ENCODE results near the gene USP24.

USP24 gene, protein sequence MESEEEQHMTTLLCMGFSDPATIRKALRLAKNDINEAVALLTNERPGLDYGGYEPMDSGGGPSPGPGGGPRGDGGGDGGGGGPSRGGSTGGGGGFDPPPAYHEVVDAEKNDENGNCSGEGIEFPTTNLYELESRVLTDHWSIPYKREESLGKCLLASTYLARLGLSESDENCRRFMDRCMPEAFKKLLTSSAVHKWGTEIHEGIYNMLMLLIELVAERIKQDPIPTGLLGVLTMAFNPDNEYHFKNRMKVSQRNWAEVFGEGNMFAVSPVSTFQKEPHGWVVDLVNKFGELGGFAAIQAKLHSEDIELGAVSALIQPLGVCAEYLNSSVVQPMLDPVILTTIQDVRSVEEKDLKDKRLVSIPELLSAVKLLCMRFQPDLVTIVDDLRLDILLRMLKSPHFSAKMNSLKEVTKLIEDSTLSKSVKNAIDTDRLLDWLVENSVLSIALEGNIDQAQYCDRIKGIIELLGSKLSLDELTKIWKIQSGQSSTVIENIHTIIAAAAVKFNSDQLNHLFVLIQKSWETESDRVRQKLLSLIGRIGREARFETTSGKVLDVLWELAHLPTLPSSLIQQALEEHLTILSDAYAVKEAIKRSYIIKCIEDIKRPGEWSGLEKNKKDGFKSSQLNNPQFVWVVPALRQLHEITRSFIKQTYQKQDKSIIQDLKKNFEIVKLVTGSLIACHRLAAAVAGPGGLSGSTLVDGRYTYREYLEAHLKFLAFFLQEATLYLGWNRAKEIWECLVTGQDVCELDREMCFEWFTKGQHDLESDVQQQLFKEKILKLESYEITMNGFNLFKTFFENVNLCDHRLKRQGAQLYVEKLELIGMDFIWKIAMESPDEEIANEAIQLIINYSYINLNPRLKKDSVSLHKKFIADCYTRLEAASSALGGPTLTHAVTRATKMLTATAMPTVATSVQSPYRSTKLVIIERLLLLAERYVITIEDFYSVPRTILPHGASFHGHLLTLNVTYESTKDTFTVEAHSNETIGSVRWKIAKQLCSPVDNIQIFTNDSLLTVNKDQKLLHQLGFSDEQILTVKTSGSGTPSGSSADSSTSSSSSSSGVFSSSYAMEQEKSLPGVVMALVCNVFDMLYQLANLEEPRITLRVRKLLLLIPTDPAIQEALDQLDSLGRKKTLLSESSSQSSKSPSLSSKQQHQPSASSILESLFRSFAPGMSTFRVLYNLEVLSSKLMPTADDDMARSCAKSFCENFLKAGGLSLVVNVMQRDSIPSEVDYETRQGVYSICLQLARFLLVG (N-terminal part only)

DNA sequence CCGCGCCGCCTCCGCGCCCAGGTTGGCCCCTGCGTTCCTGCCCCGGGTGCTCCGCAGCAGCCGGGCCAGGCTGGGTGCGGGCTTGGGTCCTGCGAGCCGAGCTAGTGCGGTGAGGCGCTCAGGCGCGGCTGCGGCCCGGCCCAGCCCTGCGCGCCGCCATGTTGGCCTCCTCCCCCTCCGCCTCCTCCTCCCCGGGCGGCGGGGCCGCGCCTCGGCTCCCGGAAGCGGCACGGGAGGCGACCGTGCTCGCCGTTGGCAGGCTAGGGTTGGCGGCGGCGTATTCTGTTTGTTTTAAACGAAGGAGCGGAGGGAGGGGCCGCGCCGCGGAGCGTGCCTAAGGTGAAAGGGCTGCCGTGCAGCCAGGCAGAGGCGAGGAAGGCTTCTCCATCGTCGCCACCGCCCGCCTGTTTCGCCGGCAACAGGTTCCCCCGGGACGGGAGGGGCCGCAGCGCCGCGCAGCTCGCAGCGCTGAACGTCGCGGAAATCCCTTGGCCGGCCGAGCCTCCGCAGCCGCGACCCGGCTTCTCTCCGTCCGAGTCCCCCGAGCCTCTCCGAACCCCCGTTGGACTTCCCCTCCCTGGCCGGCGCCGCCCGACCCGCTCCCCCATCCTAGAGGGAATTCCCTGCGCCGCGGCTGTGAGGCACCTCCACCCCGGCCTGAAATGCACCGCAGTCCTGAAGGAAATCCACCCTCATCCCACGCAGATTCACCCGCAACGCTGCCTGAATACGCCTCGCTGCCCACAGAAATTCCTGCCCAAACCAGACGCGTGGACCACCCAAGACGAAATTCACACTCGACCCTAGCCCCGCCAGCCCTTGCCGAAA lies at the start of gene USP24:
Gene USP24, minus strand, starts transcription at position 171 of the 828 bp plus-strand sequence. CDS start 251 bp downstream, outside the sequence.
- H3K4me1 ChIP-seq (ENCODE audit: control insufficient read depth, insufficient read depth, low read length): peaks cover 28% of the 10 kb centered on the region
- no peaks in the 10 kb centered on the region for H3K27me3 ChIP-seq (ENCODE audit: control insufficient read depth, insufficient read depth, low read length)
- peak within 1 kb of the TSS; percentile 92 for H3K4me3 ChIP-seq (ENCODE audit: low read length)
- H3K36me3 ChIP-seq (ENCODE audit: control insufficient read depth, insufficient read depth, low read length): no peaks in the 10 kb centered on the region
- H3K9ac ChIP-seq (ENCODE audit: low read length): peak within 1 kb of the TSS; percentile 92
- H3K9me3 ChIP-seq (ENCODE audit: control insufficient read depth, low read length): no peaks in the 10 kb centered on the region

DNA sequence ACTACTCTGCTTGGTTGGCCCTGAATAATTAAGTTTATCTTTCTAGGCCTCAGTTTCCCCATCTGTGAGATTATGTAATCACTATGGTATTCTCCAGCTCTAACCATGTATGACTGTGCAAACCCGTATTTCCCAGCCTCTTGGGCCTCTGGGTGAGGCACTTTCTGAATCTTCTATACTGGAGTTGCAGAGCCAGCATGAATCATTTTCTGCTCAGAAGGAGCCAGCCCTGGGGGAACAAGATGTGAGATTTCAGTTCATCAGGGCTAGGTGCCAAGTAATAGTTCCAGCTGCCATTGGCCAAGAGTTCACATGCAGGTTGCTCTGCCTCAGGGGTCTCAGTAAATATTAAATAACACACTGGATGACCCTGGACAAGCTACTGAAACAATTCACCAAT lies 47.7 kb upstream of the USP24 start:
- Histone ChIP-seq H3K9ac (ENCODE audit: low read length) (no peak overlapping the region), H3K36me3 (ENCODE audit: control insufficient read depth, insufficient read depth, low read length) (no peaks in the 10 kb centered on the region), H3K9me3 (ENCODE audit: control insufficient read depth, low read length) (no peaks in the 10 kb centered on the region), H3K4me1 (ENCODE audit: control insufficient read depth, insufficient read depth, low read length) (no peaks in the 10 kb centered on the region), H3K4me3 (ENCODE audit: low read length) (no peak overlapping the region), H3K27me3 (ENCODE audit: control insufficient read depth, insufficient read depth, low read length) (no peaks in the 10 kb centered on the region)

DNA sequence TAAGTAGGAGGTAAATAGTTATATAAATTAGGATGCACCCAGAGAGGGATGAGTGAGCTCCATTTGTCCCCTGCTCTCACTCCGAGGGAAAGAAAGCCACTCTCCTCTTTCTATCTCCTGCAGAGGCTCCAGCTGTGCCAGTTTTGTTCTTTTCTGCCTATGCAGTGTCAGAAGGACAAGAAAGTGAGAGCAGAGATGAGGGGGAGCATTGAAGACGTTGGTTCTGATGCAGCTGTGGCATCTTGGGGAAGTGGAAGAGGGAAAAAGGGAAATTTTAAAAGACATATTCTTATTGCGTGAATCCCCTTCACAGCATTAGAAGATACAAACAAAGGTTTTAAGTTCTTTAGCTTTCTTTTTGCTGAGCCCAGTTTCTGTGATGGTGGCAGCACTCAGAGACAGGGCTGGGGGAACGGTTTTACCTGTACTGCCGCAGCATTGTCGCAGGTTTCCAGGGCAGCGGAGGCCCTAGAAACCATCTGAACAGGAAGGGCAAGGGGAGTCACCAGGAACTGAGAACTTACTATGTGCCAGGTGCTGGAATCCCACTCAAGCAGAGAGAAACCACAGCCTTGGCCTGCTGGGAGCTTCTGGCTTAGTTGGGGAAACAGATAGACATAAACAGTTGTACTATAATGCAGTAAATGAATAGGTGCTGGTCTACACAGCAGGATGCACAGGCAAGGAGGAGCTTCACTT lies 44.9 kb upstream of the USP24 start:
- Histone ChIP-seq H3K9me3 (ENCODE audit: control insufficient read depth, low read length) (no peaks in the 10 kb centered on the region), H3K36me3 (ENCODE audit: control insufficient read depth, insufficient read depth, low read length) (no peaks in the 10 kb centered on the region), H3K4me1 (ENCODE audit: control insufficient read depth, insufficient read depth, low read length) (no peaks in the 10 kb centered on the region), H3K9ac (ENCODE audit: low read length) (no peak overlapping the region), H3K4me3 (ENCODE audit: low read length) (no peak overlapping the region), H3K27me3 (ENCODE audit: control insufficient read depth, insufficient read depth, low read length) (no peaks in the 10 kb centered on the region)

DNA sequence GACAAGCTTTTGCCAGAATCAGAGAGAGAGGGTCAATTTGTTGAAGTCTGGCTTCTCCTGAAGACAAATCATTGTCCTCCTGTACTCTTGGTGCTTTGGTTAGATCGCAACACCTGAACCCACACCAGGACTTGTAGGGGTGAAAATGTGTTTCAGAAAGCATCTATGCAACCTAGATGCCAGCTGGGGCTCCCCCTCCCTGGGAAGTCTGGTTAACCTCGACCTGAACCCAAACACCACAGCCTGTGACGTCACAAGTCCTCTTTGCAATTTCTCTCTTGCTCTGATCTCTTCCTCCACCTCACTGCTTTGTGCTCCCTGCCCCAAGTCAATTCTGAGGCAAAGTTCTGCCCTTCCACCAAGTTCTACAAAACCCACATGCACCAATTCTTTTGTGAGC lies 42.8 kb upstream of the USP24 start:
- Histone ChIP-seq H3K9ac (ENCODE audit: low read length) (no peak overlapping the region), H3K36me3 (ENCODE audit: control insufficient read depth, insufficient read depth, low read length) (no peaks in the 10 kb centered on the region), H3K4me1 (ENCODE audit: control insufficient read depth, insufficient read depth, low read length) (no peaks in the 10 kb centered on the region), H3K27me3 (ENCODE audit: control insufficient read depth, insufficient read depth, low read length) (no peaks in the 10 kb centered on the region), H3K9me3 (ENCODE audit: control insufficient read depth, low read length) (no peaks in the 10 kb centered on the region), H3K4me3 (ENCODE audit: low read length) (no peak overlapping the region)

DNA sequence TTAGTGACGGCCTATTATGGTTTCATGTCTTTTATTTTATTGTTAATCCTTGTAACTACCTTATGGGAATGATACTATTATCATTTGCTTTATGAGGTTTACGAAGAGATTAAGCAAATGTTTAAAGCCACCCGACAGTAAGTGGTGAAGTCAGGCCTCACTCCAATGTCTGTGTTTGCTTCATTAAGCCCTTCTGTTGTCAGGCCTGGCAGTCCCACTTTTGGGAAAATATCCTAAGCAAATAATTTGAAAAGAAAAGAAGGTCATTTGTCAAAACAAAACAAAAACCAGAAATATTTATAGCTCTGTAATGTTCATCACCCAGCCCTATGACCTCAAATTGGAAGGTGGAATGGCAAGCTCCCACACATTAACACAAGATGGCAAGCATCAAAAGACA lies 40.7 kb upstream of the USP24 start:
- Histone ChIP-seq H3K36me3 (ENCODE audit: control insufficient read depth, insufficient read depth, low read length) (no peaks in the 10 kb centered on the region), H3K9ac (ENCODE audit: low read length) (no peak overlapping the region), H3K4me1 (ENCODE audit: control insufficient read depth, insufficient read depth, low read length) (no peaks in the 10 kb centered on the region)

DNA sequence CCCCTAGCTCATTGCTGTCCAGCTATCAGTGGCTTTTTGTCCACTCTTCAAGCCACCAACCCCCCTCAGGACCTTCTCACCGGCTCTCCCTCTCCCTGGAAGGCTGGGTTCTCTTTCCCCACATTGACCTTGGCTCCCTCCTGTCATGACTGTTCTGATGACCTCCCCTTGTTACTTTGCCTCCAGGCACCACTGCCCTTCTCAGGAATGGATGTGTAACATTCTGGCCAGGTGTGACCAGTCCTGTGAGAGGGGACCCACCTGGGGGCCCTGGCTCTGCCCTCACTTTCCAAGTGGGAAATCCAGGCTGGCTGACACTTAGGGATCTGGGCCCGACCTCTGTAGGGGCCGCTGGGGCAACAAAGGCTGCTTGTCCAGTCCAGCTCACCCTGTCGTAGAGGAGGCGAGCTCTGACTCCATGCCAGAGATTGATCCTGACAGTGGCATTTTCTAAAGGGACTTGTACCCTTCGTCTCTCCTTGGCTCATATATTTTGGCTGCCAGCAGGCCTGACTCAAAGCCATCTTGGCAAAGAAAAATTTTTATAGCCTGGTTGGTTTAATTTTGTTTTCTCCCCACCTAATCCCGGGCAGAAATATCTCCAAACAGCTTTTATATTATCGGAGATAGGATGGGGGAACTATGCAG lies 37.9 kb upstream of the USP24 start:
- Histone ChIP-seq H3K27me3 (ENCODE audit: control insufficient read depth, insufficient read depth, low read length) (no peaks in the 10 kb centered on the region), H3K36me3 (ENCODE audit: control insufficient read depth, insufficient read depth, low read length) (no peaks in the 10 kb centered on the region), H3K9me3 (ENCODE audit: control insufficient read depth, low read length) (no peaks in the 10 kb centered on the region), H3K4me3 (ENCODE audit: low read length) (no peak overlapping the region), H3K9ac (ENCODE audit: low read length) (no peak overlapping the region), H3K4me1 (ENCODE audit: control insufficient read depth, insufficient read depth, low read length) (no peaks in the 10 kb centered on the region)

More for the DNA sequence above, 40.7 kb upstream of the USP24 start:
- no peak overlapping the region for H3K4me3 ChIP-seq (ENCODE audit: low read length)
- H3K9me3 ChIP-seq (ENCODE audit: control insufficient read depth, low read length): no peaks in the 10 kb centered on the region
- no peaks in the 10 kb centered on the region for H3K27me3 ChIP-seq (ENCODE audit: control insufficient read depth, insufficient read depth, low read length)

DNA sequence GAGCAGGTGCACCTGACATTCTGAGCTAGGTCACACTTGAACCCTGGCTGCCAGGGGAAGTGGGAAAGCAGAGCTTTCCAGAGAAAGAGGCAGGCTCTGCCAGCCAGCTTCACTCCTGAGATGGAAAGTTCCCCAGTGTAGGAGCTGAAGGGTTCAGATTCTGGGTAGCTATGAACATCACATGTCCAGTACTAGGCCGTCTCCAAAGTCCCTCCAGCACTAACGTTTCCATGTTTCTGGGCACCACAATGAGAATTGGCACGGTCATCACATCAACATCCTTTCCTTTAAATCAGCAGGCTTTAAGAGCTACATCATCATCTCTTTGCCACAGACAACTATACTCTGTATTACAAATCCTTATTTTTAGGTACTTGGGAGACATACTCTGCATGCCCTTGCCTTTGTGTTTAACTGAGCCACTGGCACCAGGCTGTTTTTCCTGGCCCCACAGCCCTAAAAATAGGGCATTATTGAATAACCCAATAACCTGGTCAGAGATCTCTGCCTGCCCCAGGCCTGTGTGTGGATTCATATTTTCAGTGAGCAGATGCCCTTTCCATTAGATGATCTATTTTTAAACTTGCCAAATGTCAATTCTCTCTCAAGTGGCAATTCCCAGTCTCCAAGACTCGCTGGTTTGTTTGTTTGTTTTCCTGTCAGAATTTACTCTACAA lies 35.4 kb upstream of the USP24 start:
- H3K4me1 ChIP-seq (ENCODE audit: control insufficient read depth, insufficient read depth, low read length): no peaks in the 10 kb centered on the region
- no peaks in the 10 kb centered on the region for H3K9me3 ChIP-seq (ENCODE audit: control insufficient read depth, low read length)
- no peak overlapping the region for H3K9ac ChIP-seq (ENCODE audit: low read length)
- H3K36me3 ChIP-seq (ENCODE audit: control insufficient read depth, insufficient read depth, low read length): no peaks in the 10 kb centered on the region
- H3K4me3 ChIP-seq (ENCODE audit: low read length): no peak overlapping the region
- H3K27me3 ChIP-seq (ENCODE audit: control insufficient read depth, insufficient read depth, low read length): no peaks in the 10 kb centered on the region

DNA sequence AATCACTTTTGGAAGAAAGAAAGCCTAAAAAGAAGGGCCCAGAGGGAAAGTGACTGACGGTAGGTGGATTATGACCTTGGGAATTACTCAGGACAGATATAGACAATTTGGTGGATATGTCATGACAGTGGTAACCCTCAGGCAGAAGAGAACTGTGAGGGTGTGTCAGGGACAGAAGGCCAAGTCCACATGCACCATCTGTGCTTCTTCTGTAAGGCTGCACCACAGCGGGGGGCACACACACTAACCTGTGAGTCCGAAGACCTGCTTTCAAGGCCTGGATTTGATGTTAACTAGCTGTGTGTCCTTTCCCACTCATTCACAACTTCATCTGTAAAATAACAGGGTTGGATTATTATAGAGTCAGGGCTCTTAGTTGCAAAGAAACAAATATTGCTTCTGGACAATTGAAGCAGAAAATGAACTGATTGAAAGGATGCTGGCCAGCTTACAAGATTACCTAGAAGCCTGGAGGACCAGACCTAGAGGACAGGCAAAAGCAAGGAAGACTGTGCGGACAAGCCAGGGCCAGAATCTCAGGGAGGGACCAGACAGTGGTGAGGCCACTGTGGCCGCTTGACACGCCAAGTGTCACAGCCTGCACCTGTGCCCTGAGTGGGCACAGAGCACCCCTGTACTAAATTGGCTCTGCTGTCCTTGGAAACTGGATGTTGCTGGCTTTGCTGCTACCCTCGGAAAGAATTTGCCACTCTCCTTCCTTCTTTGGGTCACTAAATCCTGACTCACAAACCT lies 34.7 kb upstream of the USP24 start:
- no peaks in the 10 kb centered on the region for H3K27me3 ChIP-seq (ENCODE audit: control insufficient read depth, insufficient read depth, low read length)
- H3K4me3 ChIP-seq (ENCODE audit: low read length): no peak overlapping the region

DNA sequence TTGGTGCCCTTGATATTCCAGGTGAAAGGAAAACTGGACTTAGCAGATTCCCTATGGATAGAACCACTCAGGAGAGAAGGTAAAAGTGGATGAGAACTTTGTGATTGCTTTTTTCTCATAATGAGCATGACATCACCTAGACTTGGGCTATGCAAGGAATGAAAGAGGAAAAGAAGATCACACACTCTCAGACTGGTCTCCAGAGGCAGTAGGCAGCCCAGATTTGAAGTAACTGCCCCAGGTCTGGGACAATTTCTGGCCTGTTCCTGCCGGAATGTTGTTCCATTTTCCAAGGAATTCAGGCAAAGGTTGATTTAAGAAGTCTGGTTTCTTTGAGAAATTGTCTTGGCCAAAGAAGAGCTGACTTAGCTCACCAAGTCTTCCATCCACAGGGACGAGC lies 31.7 kb upstream of the USP24 start:
- H3K36me3 ChIP-seq (ENCODE audit: control insufficient read depth, insufficient read depth, low read length): no peaks in the 10 kb centered on the region
- H3K27me3 ChIP-seq (ENCODE audit: control insufficient read depth, insufficient read depth, low read length): no peaks in the 10 kb centered on the region
- no peak overlapping the region for H3K9ac ChIP-seq (ENCODE audit: low read length)
- H3K4me3 ChIP-seq (ENCODE audit: low read length): no peak overlapping the region
- no peaks in the 10 kb centered on the region for H3K9me3 ChIP-seq (ENCODE audit: control insufficient read depth, low read length)
- peaks cover 6% of the 10 kb centered on the region for H3K4me1 ChIP-seq (ENCODE audit: control insufficient read depth, insufficient read depth, low read length)

More for the DNA sequence above, 34.7 kb upstream of the USP24 start:
- H3K9ac ChIP-seq (ENCODE audit: low read length): no peak overlapping the region
- no peaks in the 10 kb centered on the region for H3K9me3 ChIP-seq (ENCODE audit: control insufficient read depth, low read length)
- H3K4me1 ChIP-seq (ENCODE audit: control insufficient read depth, insufficient read depth, low read length): peaks cover 5% of the 10 kb centered on the region
- H3K36me3 ChIP-seq (ENCODE audit: control insufficient read depth, insufficient read depth, low read length): no peaks in the 10 kb centered on the region

DNA sequence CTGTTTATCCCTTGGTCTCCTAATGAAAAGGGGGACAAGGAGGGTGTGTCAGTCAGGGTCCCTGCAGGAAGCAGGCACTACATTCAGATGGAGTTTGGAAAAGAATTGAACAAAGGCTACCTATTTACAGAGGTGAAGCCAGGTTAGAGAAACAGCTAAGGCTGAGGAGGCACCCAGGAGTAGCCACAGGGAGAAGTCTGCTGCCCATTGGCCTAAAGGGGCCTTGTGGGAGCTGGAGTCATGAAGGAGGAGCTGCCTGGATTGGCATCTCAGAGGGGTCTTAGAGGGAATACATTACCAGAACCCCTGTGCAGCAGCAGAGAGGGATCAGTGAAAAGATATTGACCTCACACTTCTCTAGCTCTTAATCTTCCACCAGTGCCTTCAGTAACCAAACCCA lies 31.2 kb upstream of the USP24 start:
- Histone ChIP-seq H3K9ac (ENCODE audit: low read length) (no peak overlapping the region), H3K4me3 (ENCODE audit: low read length) (no peak overlapping the region), H3K36me3 (ENCODE audit: control insufficient read depth, insufficient read depth, low read length) (no peaks in the 10 kb centered on the region), H3K27me3 (ENCODE audit: control insufficient read depth, insufficient read depth, low read length) (no peaks in the 10 kb centered on the region), H3K4me1 (ENCODE audit: control insufficient read depth, insufficient read depth, low read length) (peaks cover 6% of the 10 kb centered on the region), H3K9me3 (ENCODE audit: control insufficient read depth, low read length) (no peaks in the 10 kb centered on the region)

All from mucosa of stomach (tissue), 1 donor.